Heart right ventricle (tissue), 16 donors: Measurements from ENCODE around the gene ACSS2. TPM values are rescaled to one million over a fixed set of nuclear protein-coding genes. Genes with fewer than 3 reads are reported as not detected.

Experiments
- ATAC-seq, 8 donors: fragments of 200-7000 bp; cut with Tn5 transposase; one replicate each; pipeline ENCODE4 v1.9.1; 2020; ENCODE audit warnings: mild to moderate bottlenecking in 8 of 8, moderate library complexity in 8 of 8, moderate number of reproducible peaks in 1 of 8
- DNase-seq, 2 donors: peaks; one replicate each; pipeline ENCODE4 v3.0.0-alpha.2; 2020
- H3K27ac ChIP-seq, 10 donors: fragments of 200-600 bp; sonication (generic) in 2 of 10; one replicate each; pipeline versions ENCODE4 v1.5.0 to v1.8.0; 2020 to 2022; ENCODE audit warnings: mild to moderate bottlenecking in 3 of 10
- H3K27me3 ChIP-seq, 7 donors: fragments of 200-600 bp; one replicate each; pipeline ENCODE4 v1.8.0; 2021 to 2022; ENCODE audit warnings: mild to moderate bottlenecking in 2 of 7
- H3K36me3 ChIP-seq, 9 donors: fragments of 200-600 bp; sonication (generic) in 1 of 9; one replicate each; pipeline versions ENCODE4 v1.5.0 to v1.8.0; 2020 to 2022; ENCODE audit warnings: mild to moderate bottlenecking in 2 of 9
- H3K4me1 ChIP-seq, 9 donors: fragments of 200-600 bp; sonication (generic) in 1 of 9; one replicate each; pipeline versions ENCODE4 v1.5.0 to v1.8.0; 2020 to 2022; ENCODE audit warnings: mild to moderate bottlenecking in 4 of 9
- H3K4me3 ChIP-seq, 10 donors: fragments of 200-600 bp; sonication (generic) in 2 of 10; one replicate each; pipeline versions ENCODE4 v1.5.0 to v1.8.0; 2020 to 2022; ENCODE audit warnings: mild to moderate bottlenecking in 7 of 10, moderate library complexity in 2 of 10
- H3K9me3 ChIP-seq, 11 donors: fragments of 200-600 bp in 10 of 11; sonication (generic) in 2 of 11; one replicate each; pipeline versions ENCODE4 v1.5.0 to v1.8.0; 2013 to 2022; ENCODE audit warnings: mild to moderate bottlenecking in 2 of 11, control low read depth in 1 of 11, moderate library complexity in 1 of 11
- CTCF ChIP-seq, 9 donors: fragments of 200-600 bp; sonication (generic) in 2 of 9; IDR thresholded peaks; one replicate each; pipeline versions ENCODE4 v1.5.0 to v1.8.0; 2021 to 2022; ENCODE audit warnings: antibody characterized with exemption in 9 of 9, mild to moderate bottlenecking in 5 of 9, moderate library complexity in 1 of 9
- WGBS, 2 donors: extraction: QIAGEN DNeasy Blood & Tissue Kit; methylation state at CpG; one replicate each; pipeline ENCODE4 v1.1.7; 2013; ENCODE audit warnings: inconsistent platforms in 1 of 2; 5-methylcytosine and 5-hydroxymethylcytosine counted together
- intact Hi-C, 10 donors: fragments of 100-400 bp; cut with DNase I; formaldehyde crosslinking; loops; one replicate each; pipeline versions ENCODE4 v1.11.1 to v1.14.2; 2022
- polyA plus RNA-seq, 2 donors: library from polyadenylated mRNA; stranded (reverse); fragments of 200-250 nt; gene quantifications; one replicate each; pipeline ENCODE4 v1.2.3, GENCODE V29; 2013
- total RNA-seq, 10 donors: library from RNA; stranded (reverse); fragmentation: NEBNext Ultra II Directional in 3 of 10; extraction: Animal tissue kit (Norgen Biotek cat#: 25700) in 3 of 10; gene quantifications; one replicate each; pipeline versions ENCODE4 v1.2.1 to v1.2.4, GENCODE V29; 2021 to 2023
- donor health status: Arrhythmogenic right ventricular cardiomyopathy.
- donor health status: ischemic (EF 13 %, LVEDD 7.1; RV severe dilation, severe dysfunction).
- donor health status: healthy with polysubstance abuse.
- donor health status: DM: no; HTN: yes; CAD: no.
- donor health status: DM: no; HTN: no; CAD: no.
- donor health status: ischemic (EF 25% LVEDD 6.9; RV normal size, moderate dysfunction).
- donor health status: ischemic (EF 25% LVEDD 5.7; RV mildly dilated, moderate dysfunction).
- donor health status: healthy.
- donor health status: DM: yes; HTN: yes; CAD: no.
- donor health status: Ischemic cardiomyopathy.
- donor health status: ischemic (EF 35%, LVEDD 5.7; RV mildly dilated, moderate dysfunction).
- donor health status: nonischemic (EF 11% LVEDD 7.7; RV severe dilation, severe dysfunction).
- donor health status: DM: yes; HTN: yes; CAD: no.
- donor health status: PGD.
- donor health status: ischemic (EF 29% LVEDD 5.4; RV normal size, mild dysfunction).
- donor health status: nonischemic (EF 23%, LVEDD 6.1; RV moderate dilation, normal function).

The ACSS2 gene
- total and polyA plus RNA-seq, 12 donors = 65.4 to 213 (median 104) TPM

DNA sequence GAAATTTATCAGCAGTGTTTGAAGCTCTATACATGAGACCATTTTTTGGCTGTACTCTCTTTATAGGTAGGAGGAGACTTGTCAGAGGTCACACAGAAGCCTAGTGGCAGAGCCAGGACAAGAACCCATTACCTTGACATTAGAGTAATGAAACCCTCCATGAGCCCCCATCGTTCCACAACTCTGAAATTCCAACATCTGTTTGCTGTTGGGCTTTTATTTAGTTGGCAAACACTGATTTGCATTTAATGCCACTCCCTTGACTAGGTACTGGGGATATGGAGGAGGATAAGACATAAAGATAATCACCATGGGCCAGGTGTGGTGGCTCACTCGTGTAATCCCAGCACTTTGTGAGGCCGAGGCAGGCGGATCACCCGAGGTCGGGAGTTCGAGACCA is 77.5 kb downstream of the ACSS2 start:
- H3K27me3 ChIP-seq = no peaks in the 10 kb centered on the region
- peak overlapping the region in 6 of 10 donors; percentile 60 to 98 (median 94) for H3K27ac ChIP-seq
- peaks cover 0 to 46% (median 23%) of the 10 kb centered on the region in 9 donors for H3K4me1 ChIP-seq
- intact Hi-C loops = no loop called here
- H3K36me3 ChIP-seq = peaks cover 0 to 28% (median 0%) of the 10 kb centered on the region in 9 donors
- DNase-seq = no peak
- 88 to 92% methylated on average over 7 of the region's 7 CpGs for WGBS, 2 donors
- no peak overlapping the region for H3K4me3 ChIP-seq
- no peak for ATAC-seq
- no peaks in the 10 kb centered on the region for H3K9me3 ChIP-seq
- TF ChIP-seq CTCF (IDR thresholded peaks at IDR 0.05) = no peak

DNA sequence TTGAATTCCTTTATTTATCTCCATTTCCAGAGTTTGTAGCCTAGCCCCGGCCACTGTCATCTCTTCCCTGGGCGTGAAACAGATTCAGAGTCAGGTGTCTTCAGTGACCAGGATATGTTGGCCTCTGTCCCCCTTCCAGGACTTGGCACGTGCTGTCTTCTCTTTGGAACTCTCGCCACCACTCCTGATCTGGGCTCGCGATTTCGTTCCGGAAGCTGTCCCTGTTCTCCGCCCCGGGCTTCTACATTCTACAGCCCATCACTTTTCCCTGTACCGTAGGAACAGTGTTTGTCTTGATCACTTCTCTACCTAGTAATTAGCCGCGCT is 78.5 kb downstream of the ACSS2 start:
- TF ChIP-seq CTCF (IDR thresholded peaks at IDR 0.05) = no peak
- ATAC-seq (peak in 6 of 8 donors; percentile 1 to 26 (median 6)), DNase-seq (peak in 1 of 2 donors; percentile 50)
- H3K4me1 ChIP-seq = peaks cover 0 to 46% (median 23%) of the 10 kb centered on the region in 9 donors
- intact Hi-C loops = loop anchor here in 7 of 10 donors (1.0 to 5.0 kb wide), 2 partner anchors 79 to 83 kb away; partner anchors contain the start of genes ACSS2 (in 5 of the 7) and GGT7 (in 2 of the 7)
- peak overlapping the region in 9 of 10 donors; percentile 77 to 98 (median 93) for H3K27ac ChIP-seq
- 3 to 6% methylated on average over 13 of the region's 13 CpGs for WGBS, 2 donors
- H3K9me3 ChIP-seq = no peaks in the 10 kb centered on the region
- H3K27me3 ChIP-seq = no peaks in the 10 kb centered on the region
- H3K4me3 ChIP-seq = peak overlapping the region; percentile 33 to 76 (median 63)
- peaks cover 0 to 20% (median 0%) of the 10 kb centered on the region in 9 donors for H3K36me3 ChIP-seq

DNA sequence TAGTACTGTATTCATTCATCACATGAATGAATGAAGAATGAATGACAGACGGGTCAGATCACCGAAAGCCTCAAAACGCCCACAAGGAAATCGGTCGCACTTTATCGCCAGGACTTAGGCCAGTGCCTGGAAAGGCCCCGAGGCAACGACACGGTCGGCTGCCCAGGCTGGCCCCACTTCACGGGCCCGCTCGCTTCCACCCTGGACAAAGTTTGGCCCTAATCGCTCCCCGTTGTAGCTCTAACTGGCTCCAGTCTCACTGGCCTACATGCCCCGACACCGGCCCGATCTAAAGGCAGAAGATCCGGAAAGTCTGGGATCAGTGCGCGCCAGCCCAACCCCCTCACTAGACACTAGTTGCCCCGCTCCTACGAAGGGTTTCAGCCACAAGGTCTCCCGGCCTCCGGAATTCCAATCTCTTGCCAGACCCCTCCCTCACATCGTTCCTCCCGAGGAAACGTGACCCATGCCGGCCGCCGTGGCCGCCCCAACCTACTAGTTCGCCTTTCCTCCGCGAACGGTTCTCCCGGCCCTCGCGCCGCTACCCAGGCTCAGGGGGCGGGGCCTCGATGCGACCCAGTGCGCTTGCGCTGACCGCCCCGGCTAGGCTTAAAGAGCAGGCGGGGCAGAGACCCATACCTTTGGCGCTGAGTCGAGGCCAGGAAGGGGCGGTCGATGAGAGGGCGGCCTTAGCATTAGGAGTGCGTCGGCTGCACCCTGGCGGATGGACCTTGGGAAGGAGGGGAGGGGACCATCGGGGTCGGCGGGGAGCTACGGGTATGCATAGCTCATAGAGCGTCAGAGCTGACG is 79.0 kb downstream of the ACSS2 start, which contains the start of the genes GSS and MYH7B:
Gene GSS, minus strand, starts transcription at position 576 of the 810 bp plus-strand sequence. CDS start 3,954 bp downstream, outside the sequence.
Gene MYH7B, plus strand, starts transcription at position 638 of the 810 bp plus-strand sequence. CDS start 22,138 bp downstream, outside the sequence.
- H3K27ac ChIP-seq = peak within 1 kb of the TSS; percentile 77 to 98 (median 92)
- TF ChIP-seq CTCF (IDR thresholded peaks at IDR 0.05) = peak in 7 of 9 donors; percentile 39 to 75 (median 56)
- H3K36me3 ChIP-seq = peaks cover 0 to 14% (median 0%) of the 10 kb centered on the region in 9 donors
- peak; percentile 95 to 98 (median 97) for ATAC-seq
- DNase-seq = peak; percentile 97 to 99
- intact Hi-C loops = loop anchor here (1.0 to 5.0 kb wide), 6 partner anchors 79 to 137 kb away; partner anchors contain the start of genes ACSS2 (in 5 of the 10), GGT7 (in 3 of the 10) and TRPC4AP (in 1 of the 10)
- no peaks in the 10 kb centered on the region for H3K27me3 ChIP-seq
- WGBS, 2 donors = 0 to 1% methylated on average over 62 of the region's 62 CpGs
- peak within 1 kb of the TSS; percentile 33 to 76 (median 63) for H3K4me3 ChIP-seq
- peaks cover under 1 to 52% (median 24%) of the 10 kb centered on the region in 9 donors for H3K4me1 ChIP-seq
- no peaks in the 10 kb centered on the region for H3K9me3 ChIP-seq

GRCh38 chr20:34956041-34956458 is 79.6 kb downstream of the ACSS2 start:
- 16 to 21% methylated on average over 6 of the region's 6 CpGs for WGBS, 2 donors

More at GRCh38 chr20:34956041-34956458, 79.6 kb downstream of the ACSS2 start:
- H3K4me1 ChIP-seq = peaks cover 3 to 57% (median 27%) of the 10 kb centered on the region in 9 donors
- peaks cover 0 to 8% (median 0%) of the 10 kb centered on the region in 9 donors for H3K36me3 ChIP-seq
- intact Hi-C loops = loop anchor here in 6 of 10 donors (1.0 to 5.0 kb wide), 5 partner anchors 81 to 137 kb away; partner anchors contain the start of genes GGT7 (in 3 of the 6) and TRPC4AP (in 1 of the 6)
- TF ChIP-seq CTCF (IDR thresholded peaks at IDR 0.05) = peak in 3 of 9 donors; percentile 12 to 42 (median 28)
- H3K9me3 ChIP-seq = no peaks in the 10 kb centered on the region
- DNase-seq (no peak), ATAC-seq (no peak)
- peak overlapping the region; percentile 77 to 98 (median 92) for H3K27ac ChIP-seq
- peak overlapping the region; percentile 33 to 76 (median 63) for H3K4me3 ChIP-seq
- no peaks in the 10 kb centered on the region for H3K27me3 ChIP-seq
